Neural cell (in vitro differentiated cells): ENCODE measurements around the gene NSUN6. TPM values are rescaled to one million over a fixed set of nuclear protein-coding genes. Genes with fewer than 3 reads are reported as not detected.

ENCODE experiments used
- H2AFZ ChIP-seq: fragments of 200-600, 300-800 bp; sonication (generic), shearing (Covaris generic); 2 replicates; pipeline ENCODE4 v1.6.0; 2014; ENCODE audit warnings: low read depth, mild to moderate bottlenecking, antibody characterized with exemption, low read length, moderate library complexity
- H3F3A ChIP-seq: fragments of 200-600 bp; shearing (Covaris generic); 2 replicates; pipeline ENCODE4 v1.6.1; 2016; ENCODE audit warnings: mild to moderate bottlenecking, moderate library complexity, mixed read lengths, antibody characterized with exemption, low read length; ENCODE audit not compliant: insufficient read depth, poor library complexity, severe bottlenecking
- H3K27ac ChIP-seq: fragments of 200-600, 300-800 bp; sonication (generic), shearing (Covaris generic); 2 replicates; pipeline ENCODE4 v1.5.1; 2014; ENCODE audit warnings: mild to moderate bottlenecking, low read length, moderate library complexity
- H3K27me3 ChIP-seq: fragments of 300-800, 200-600 bp; sonication (generic), shearing (Covaris generic); 2 replicates; pipeline ENCODE4 v1.6.0; 2014; ENCODE audit warnings: mild to moderate bottlenecking, low read depth, low read length, moderate library complexity; ENCODE audit not compliant: insufficient read depth
- H3K36me3 ChIP-seq: fragments of 300-800, 200-600 bp; sonication (generic), shearing (Covaris generic); 2 replicates; pipeline ENCODE4 v1.5.1; 2014; ENCODE audit warnings: mild to moderate bottlenecking, antibody characterized with exemption, low read length, moderate library complexity; ENCODE audit not compliant: insufficient read depth
- H3K4me2 ChIP-seq: fragments of 300-800, 200-600 bp; sonication (generic), shearing (Covaris generic); 2 replicates; pipeline ENCODE4 v1.6.0; 2014; ENCODE audit warnings: mild to moderate bottlenecking, low read length
- H3K4me3 ChIP-seq: fragments of 300-800, 200-600 bp; sonication (generic), shearing (Covaris generic); 2 replicates; pipeline ENCODE4 v1.5.1; 2014; ENCODE audit warnings: mild to moderate bottlenecking, low read length, moderate library complexity
- H3K79me2 ChIP-seq: fragments of 200-600 bp; shearing (Covaris generic); replicated peaks from 2 replicates; pipeline ENCODE4 v1.6.0; 2014; ENCODE audit warnings: mild to moderate bottlenecking, low read length, moderate library complexity; ENCODE audit not compliant: insufficient read depth
- H3K9ac ChIP-seq: fragments of 300-800, 200-600 bp; sonication (generic), shearing (Covaris generic); 2 replicates; pipeline ENCODE4 v1.6.1; 2016; ENCODE audit warnings: mild to moderate bottlenecking, low read length, mixed read lengths
- H3K9me2 ChIP-seq: fragments of 200-600 bp; shearing (Covaris generic); 2 replicates; pipeline ENCODE4 v1.6.1; 2016; ENCODE audit warnings: mild to moderate bottlenecking, low read length, mixed read lengths; ENCODE audit not compliant: insufficient read depth
- H3K9me3 ChIP-seq: fragments of 200-600, 300-800 bp; sonication (generic), shearing (Covaris generic); 2 replicates; pipeline ENCODE4 v1.6.1; 2016; ENCODE audit warnings: mild to moderate bottlenecking, mixed run types, low read length, moderate library complexity, mixed read lengths
- H4K20me1 ChIP-seq: fragments of 200-600 bp; shearing (Covaris generic); 2 replicates; pipeline ENCODE4 v1.6.1; 2016; ENCODE audit warnings: mild to moderate bottlenecking, mixed run types; ENCODE audit not compliant: insufficient read depth
- CTCF ChIP-seq: fragments of 450-650 bp; IDR thresholded peaks from 2 replicates; pipeline ENCODE4 v1.5.1; 2014; ENCODE audit warnings: antibody characterized with exemption, mild to moderate bottlenecking, moderate library complexity; ENCODE audit not compliant: poor library complexity, severe bottlenecking
- EP300 ChIP-seq: fragments of 450-650 bp; conservative IDR thresholded peaks from 2 replicates; pipeline ENCODE4 v1.6.1; 2014; ENCODE audit warnings: antibody characterized with exemption, mild to moderate bottlenecking, moderate library complexity; ENCODE audit not compliant: poor library complexity, severe bottlenecking
- EZH2 ChIP-seq: fragments of 200-600, 300-800 bp; shearing (Covaris generic), sonication (generic); IDR thresholded peaks from 2 replicates; pipeline ENCODE4 v1.6.1; 2014; ENCODE audit warnings: antibody characterized with exemption, low read length, borderline replicate concordance, mild to moderate bottlenecking; ENCODE audit not compliant: insufficient read depth, poor library complexity, severe bottlenecking
- MXI1 ChIP-seq: fragments of 450-650 bp; conservative IDR thresholded peaks from 2 replicates; pipeline ENCODE4 v1.6.1; 2014; ENCODE audit warnings: antibody characterized with exemption, mild to moderate bottlenecking; ENCODE audit not compliant: poor library complexity, severe bottlenecking
- POLR2AphosphoS5 ChIP-seq: IDR thresholded peaks from 2 replicates; pipeline ENCODE4 v1.6.1; 2012
- RAD21 ChIP-seq: fragments of 450-650 bp; conservative IDR thresholded peaks from 2 replicates; pipeline ENCODE4 v1.6.1; 2014; ENCODE audit warnings: antibody characterized with exemption, mild to moderate bottlenecking, moderate library complexity
- REST ChIP-seq: IDR thresholded peaks from 2 replicates; pipeline ENCODE4 v1.6.1; 2012; ENCODE audit warnings: borderline replicate concordance
- SMC3 ChIP-seq: fragments of 450-650 bp; conservative IDR thresholded peaks from 2 replicates; pipeline ENCODE4 v1.6.1; 2014; ENCODE audit warnings: antibody characterized with exemption, mild to moderate bottlenecking, moderate library complexity; ENCODE audit not compliant: poor library complexity
- TAF1 ChIP-seq: IDR thresholded peaks from 2 replicates; pipeline ENCODE4 v1.6.1; 2012; ENCODE audit warnings: low read depth
- polyA plus RNA-seq: library from polyadenylated mRNA; depleted of rRNA; stranded (reverse); fragments of >200 nt; gene quantifications from 2 replicates; pipeline ENCODE4 v1.2.3, GENCODE V29; 2014

The NSUN6 gene
- polyA plus RNA-seq, 1 donor from 2014 or later: 74.6 TPM

DNA sequence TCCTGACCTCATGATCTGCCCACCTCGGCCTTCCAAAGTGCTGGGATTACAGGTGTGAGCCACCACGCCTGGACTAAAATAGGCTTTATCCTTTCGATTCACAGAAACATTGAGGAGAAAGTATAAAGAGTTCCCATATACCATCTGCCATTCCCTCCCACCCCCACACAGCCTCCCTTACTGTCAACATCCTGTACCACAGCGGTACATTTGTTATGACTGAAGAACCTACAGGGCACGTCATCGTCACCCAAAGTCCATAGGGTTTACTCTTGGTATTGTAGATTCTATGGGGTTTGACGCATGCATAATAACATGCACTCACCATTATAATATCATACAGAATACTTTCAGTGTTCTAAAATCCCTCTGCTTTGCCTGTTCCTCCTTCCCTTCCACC lies 35.8 kb upstream of the NSUN6 start:
- no peak overlapping the region for H3K9ac ChIP-seq
- no peak overlapping the region for H3K4me2 ChIP-seq
- no peaks in the 10 kb centered on the region for H3K9me2 ChIP-seq
- no peaks in the 10 kb centered on the region for H3K9me3 ChIP-seq
- no peaks in the 10 kb centered on the region for H3F3A ChIP-seq
- H3K27me3 ChIP-seq: no peaks in the 10 kb centered on the region
- no peak overlapping the region for H3K4me3 ChIP-seq
- no peak overlapping the region for H2AFZ ChIP-seq
- H4K20me1 ChIP-seq: no peaks in the 10 kb centered on the region
- no peak for TF ChIP-seq CTCF
- TF ChIP-seq EZH2: no peak
- TF ChIP-seq REST: no peak
- no peak for TF ChIP-seq TAF1
- TF ChIP-seq EP300: no peak
- no peak for TF ChIP-seq RAD21
- TF ChIP-seq POLR2AphosphoS5: no peak
- no peak for TF ChIP-seq MXI1
- H3K79me2 ChIP-seq: no peaks in the 10 kb centered on the region
- no peaks in the 10 kb centered on the region for H3K36me3 ChIP-seq
- no peak overlapping the region for H3K27ac ChIP-seq

GRCh38 chr10:18685555-18685954 lies 34.2 kb upstream of the NSUN6 start:
- Histone ChIP-seq H3K36me3 (no peaks in the 10 kb centered on the region), H3K27ac (no peak overlapping the region), H2AFZ (no peak overlapping the region), H3K27me3 (no peaks in the 10 kb centered on the region), H3F3A (no peaks in the 10 kb centered on the region), H3K4me3 (no peak overlapping the region), H3K9me3 (no peaks in the 10 kb centered on the region), H3K9me2 (no peaks in the 10 kb centered on the region), H3K79me2 (no peaks in the 10 kb centered on the region), H3K4me2 (no peak overlapping the region), H4K20me1 (no peaks in the 10 kb centered on the region), H3K9ac (no peak overlapping the region)
- TF ChIP-seq TAF1 (no peak), EP300 (peak; percentile 76), RAD21 (no peak), REST (no peak), EZH2 (no peak), SMC3 (no peak), CTCF (no peak), POLR2AphosphoS5 (peak; percentile 52), MXI1 (no peak)
